ENCODE results near the gene PLEKHA8. TPM values are rescaled to one million over a fixed set of nuclear protein-coding genes. Genes with fewer than 3 reads are reported as not detected.

The PLEKHA8 gene
- total and polyA plus RNA-seq, 2 of the 8 experiments (the other 6 are each of a cell fraction or from before 2014, with no cell fraction given) = 10.7 to 44.0 TPM

GRCh38 chr7:29993140-29993539 is 35.1 kb upstream of the PLEKHA8 start:
- H3K9ac ChIP-seq (replicated peaks in 1 of 4; ENCODE audit: extremely low read depth in 1 of 4, low read depth in 3 of 4, low read length in 3 of 4) = no peak overlapping the region

More at GRCh38 chr7:29993140-29993539, 35.1 kb upstream of the PLEKHA8 start:
- Histone ChIP-seq H4K8ac (ENCODE audit: extremely low read depth, insufficient read depth, low read length) (no peak overlapping the region), H2BK20ac (ENCODE audit: low read length) (no peak overlapping the region), H2BK120ac (replicated peaks; ENCODE audit: low read depth, low read length) (no peak overlapping the region), H3K18ac (ENCODE audit: extremely low read depth, low read length) (no peak overlapping the region), H3K4me3 (ENCODE audit: extremely low read depth in 1 of 4, insufficient read depth in 2 of 4, low read depth in 3 of 4, low read length in 4 of 4) (no peak overlapping the region), H2BK12ac (ENCODE audit: low read depth, low read length) (no peak overlapping the region), H4K91ac (replicated peaks; ENCODE audit: insufficient read length, low read length) (no peak overlapping the region), H4K20me1 (replicated peaks in 1 of 2; ENCODE audit: control insufficient read depth in 1 of 2, insufficient read depth in 2 of 2, low read length in 2 of 2) (no peaks in the 10 kb centered on the region), H3K36me3 (ENCODE audit: control insufficient read depth in 2 of 4, insufficient read depth in 4 of 4, low read length in 3 of 4) (no peaks in the 10 kb centered on the region), H3K79me1 (ENCODE audit: low read depth, low read length) (no peaks in the 10 kb centered on the region), H3K79me2 (ENCODE audit: control insufficient read depth in 1 of 2, insufficient read depth in 2 of 2, low read length in 2 of 2) (peaks cover 0 to 6% of the 10 kb centered on the region in 2 experiments; a peak in 1 of 4 replicates), H3K4me1 (replicated peaks in 1 of 4; ENCODE audit: control insufficient read depth in 3 of 4, insufficient read depth in 4 of 4, low read length in 3 of 4) (peaks cover 0 to 6% (median 3%) of the 10 kb centered on the region in 4 experiments; a peak in 5 of 7 replicates), H3K23me2 (ENCODE audit: low read depth, low read length) (peaks cover 4% of the 10 kb centered on the region), H2BK15ac (ENCODE audit: low read length) (no peak overlapping the region), H3K4ac (replicated peaks; ENCODE audit: insufficient read length, low read depth, low read length) (no peak overlapping the region), H2AFZ (ENCODE audit: low read length) (no peak overlapping the region), H2BK5ac (ENCODE audit: low read depth, low read length) (no peak overlapping the region), H3K27me3 (replicated peaks in 1 of 4; ENCODE audit: control insufficient read depth in 3 of 4, extremely low read depth in 1 of 4, insufficient read depth in 3 of 4, low read length in 3 of 4) (peaks cover 0 to 2% (median 0%) of the 10 kb centered on the region in 4 experiments; a peak in 1 of 7 replicates), H3K27ac (ENCODE audit: low read depth, low read length) (no peak overlapping the region), H3K4me2 (ENCODE audit: insufficient read depth in 1 of 2, low read depth in 2 of 2, low read length in 2 of 2) (no peak overlapping the region), H3K56ac (replicated peaks; ENCODE audit: insufficient read length, low read depth, low read length) (no peak overlapping the region), H3K23ac (ENCODE audit: insufficient read length) (no peak overlapping the region), H4K5ac (ENCODE audit: insufficient read length, low read depth, low read length) (no peak overlapping the region), H2AK5ac (ENCODE audit: low read depth, low read length) (no peak overlapping the region), H3K14ac (ENCODE audit: insufficient read length) (no peak overlapping the region), H3K9me3 (ENCODE audit: insufficient read depth in 2 of 2, low read depth in 1 of 2, low read length in 1 of 2) (peaks cover 9% of the 10 kb centered on the region in 2 experiments)
- ChIA-PET CTCF (ENCODE audit: partially characterized antibody) (interaction anchor here (1.0 to 1.2 kb wide), 3 partner anchors 10 to 69 kb away, joined by 3 to 4 read pairs (median 4); no protein-coding TSS in a partner anchor), POLR2A (ENCODE audit: partially characterized antibody) (interaction anchor here (0.7 kb wide), 1 partner anchor 42 kb away, joined by 3 read pairs; no protein-coding TSS in a partner anchor)
- DNase-seq (ENCODE audit: low read depth in 1 of 2, low spot score in 2 of 2) = no peak
- FAIRE-seq = no peak
- TF ChIP-seq CREB1 (IDR thresholded peaks at IDR 0.05) (no peak), RBBP5 (IDR thresholded peaks at IDR 0.05; ENCODE audit: borderline replicate concordance, low read depth, low read length) (no peak), NRF1 (IDR thresholded peaks at IDR 0.05; ENCODE audit: low read depth, low read length) (no peak), ASH2L (IDR thresholded peaks at IDR 0.05; ENCODE audit: low read length) (no peak), GTF2F1 (IDR thresholded peaks at IDR 0.05; ENCODE audit: borderline replicate concordance, low read depth, low read length) (no peak), YY1 (IDR thresholded peaks at IDR 0.05; ENCODE audit: low read depth, low read length) (no peak), POU5F1 (IDR thresholded peaks at IDR 0.05; ENCODE audit: low read depth, low read length) (no peak)
- TF ChIP-seq, protein P1, sequence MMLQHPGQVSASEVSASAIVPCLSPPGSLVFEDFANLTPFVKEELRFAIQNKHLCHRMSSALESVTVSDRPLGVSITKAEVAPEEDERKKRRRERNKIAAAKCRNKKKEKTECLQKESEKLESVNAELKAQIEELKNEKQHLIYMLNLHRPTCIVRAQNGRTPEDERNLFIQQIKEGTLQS (IDR thresholded peaks at IDR 0.05; ENCODE audit: insufficient read depth, low read depth, low read length) = no peak
- WGBS, 2 experiments (ENCODE audit: extremely low coverage in 1 of 2, insufficient coverage in 1 of 2, insufficient read length in 1 of 2, insufficient replicate concordance in 2 of 2, low coverage in 1 of 2, low lambda C conversion rate in 2 of 2, missing lambda C conversion rate in 1 of 2) = 85% methylated on average over 4 of the region's 4 CpGs; no CpG with 5 or more reads in 1 of the 2 experiments
